K562 (cell line): ENCODE results near the gene ADAM33. TPM values are rescaled to one million over a fixed set of nuclear protein-coding genes. Genes with fewer than 3 reads are reported as not detected.

ENCODE experiments used
- CBFB ChIP-seq: sonication (generic); formaldehyde crosslinking; IDR thresholded peaks from 2 replicates; pipeline ENCODE4 v1.4.0; 2020; ENCODE audit warnings: mild to moderate bottlenecking, missing genetic modification reagents
- HDAC2 ChIP-seq: fragments of 450-650 bp; IDR thresholded peaks from 2 replicates; pipeline ENCODE4 v1.6.1; 2016; ENCODE audit warnings: mild to moderate bottlenecking
- NR1H2 ChIP-seq: sonication (generic); formaldehyde crosslinking; IDR thresholded peaks from 2 replicates; pipeline ENCODE4 v1.4.0; 2020; ENCODE audit warnings: mild to moderate bottlenecking, missing genetic modification reagents
- PHTF2 ChIP-seq: fragments of 250-450 bp; sonication (Bioruptor Pico); IDR thresholded peaks from 2 replicates; pipeline ENCODE4 v1.5.0; 2021; ENCODE audit warnings: mild to moderate bottlenecking
- SAFB ChIP-seq: fragments of 200-400 bp; formaldehyde crosslinking; IDR thresholded peaks from 2 replicates; pipeline ENCODE4 v1.6.1; 2017; ENCODE audit warnings: low read depth, low read length, borderline replicate concordance
- SIN3A ChIP-seq, 2 experiments: fragments of 150-350 bp in 1 of 2; IDR thresholded peaks; 2 replicates each; pipeline ENCODE4 v1.6.1; 2011 to 2016; ENCODE audit warnings: borderline replicate concordance in 2 of 2, low read depth in 2 of 2, low read length in 2 of 2, mild to moderate bottlenecking in 2 of 2, moderate library complexity in 2 of 2; ENCODE audit not compliant: control insufficient read depth in 1 of 2
- ZNF175 ChIP-seq: fragments of 200-800 bp; sonication (Bioruptor generic); IDR thresholded peaks from 2 replicates; pipeline ENCODE4 v1.6.1; 2016; ENCODE audit warnings: low read depth, mild to moderate bottlenecking, missing genetic modification characterization, missing compliant biosample characterization
- polyA plus RNA-seq, 8 experiments: library from polyadenylated mRNA; depleted of rRNA in 4 of 8; stranded (reverse) in 5 of 8; unstranded in 3 of 8; fragments of >200 nt; fragmentation: Nextera tagmentation in 2 of 8; fragmentation: Illumina TruSeq in 1 of 8; extraction: Ambion mirVana in 2 of 8; extraction: Trizol in 1 of 8; gene quantifications; 2 replicates each; pipeline versions ENCODE4 v1.2.1 to v1.2.3, GENCODE V29; 2011 to 2014; ENCODE audit warnings: inconsistent platforms in 1 of 8, missing spikeins in 1 of 8
- total RNA-seq, 7 experiments: library from RNA; depleted of rRNA in 6 of 7; stranded (reverse); fragments of >200 nt in 6 of 7; fragmentation: Illumina TruSeq in 2 of 7; extraction: Trizol in 2 of 7; gene quantifications; 2 replicates each; pipeline versions ENCODE4 v1.2.1 to v1.2.3, GENCODE V29; 2011 to 2021; ENCODE audit warnings: low replicate concordance in 1 of 7
- TF ChIP-seq, protein P1 (sequence below): fragments of 450-650 bp; IDR thresholded peaks from 2 replicates; pipeline ENCODE4 v1.6.1; 2016; ENCODE audit warnings: low read depth
- TF ChIP-seq, protein P2 (sequence below): sonication (generic); formaldehyde crosslinking; IDR thresholded peaks from 2 replicates; pipeline ENCODE4 v1.8.0; 2022; ENCODE audit warnings: missing genetic modification reagents, mild to moderate bottlenecking, borderline replicate concordance
- TF ChIP-seq, protein P3 (sequence below): fragments of 450-650 bp; formaldehyde crosslinking; IDR thresholded peaks from 2 replicates; pipeline ENCODE4 v1.4.0; 2022; ENCODE audit warnings: missing genetic modification characterization
- TF ChIP-seq, protein P4 (sequence below): sonication (generic); formaldehyde crosslinking; IDR thresholded peaks from 2 replicates; pipeline ENCODE4 v1.8.0; 2022; ENCODE audit warnings: missing genetic modification reagents, mild to moderate bottlenecking, moderate library complexity, borderline replicate concordance

Gene ADAM33
- total and polyA plus RNA-seq, 9 of the 15 experiments (the other 6 are each of a cell fraction or from before 2014, with no cell fraction given) = not detected

DNA sequence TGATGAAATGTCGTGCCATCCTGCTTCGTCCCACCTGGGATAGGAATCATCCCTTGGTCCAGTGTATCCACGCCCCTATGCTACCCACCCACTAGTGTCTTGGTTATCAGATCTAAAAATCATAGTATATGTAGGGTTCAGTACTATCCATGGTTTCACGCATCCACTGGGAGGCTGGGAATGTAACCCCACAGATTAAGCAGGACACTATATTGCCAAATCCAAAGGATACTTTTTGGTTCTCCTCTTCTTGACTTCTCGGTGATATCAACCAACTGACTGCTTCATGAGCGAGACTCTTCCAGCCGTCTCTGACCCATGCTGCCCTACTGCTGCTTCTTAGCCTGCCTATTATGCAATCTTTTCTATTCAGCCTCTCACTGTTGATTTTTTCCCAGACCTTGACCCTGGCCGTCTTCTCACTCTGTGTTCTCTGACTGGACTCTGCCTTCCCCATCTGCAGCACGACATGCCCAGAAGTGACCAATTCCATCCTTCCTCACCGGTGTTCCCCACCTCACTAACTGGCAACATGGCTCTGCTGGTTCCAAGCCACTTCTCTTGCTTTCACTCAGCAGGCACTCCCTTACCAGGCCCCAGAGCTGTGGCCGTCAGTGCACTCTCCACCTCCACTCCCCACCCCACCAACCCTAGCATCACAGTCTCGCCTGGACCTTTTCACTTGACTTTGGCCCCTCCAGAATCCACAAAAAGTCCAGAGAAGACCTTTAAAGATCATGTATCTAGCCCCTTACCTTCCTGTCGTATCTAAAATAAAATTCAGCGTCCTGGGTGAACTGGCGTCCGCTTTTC lies 53.1 kb downstream of the ADAM33 start (continued):
- TF ChIP-seq SIN3A (IDR thresholded peaks at IDR 0.05; ENCODE audit: borderline replicate concordance in 2 of 2, control insufficient read depth in 1 of 2, low read depth in 2 of 2, low read length in 2 of 2) (no peak), ZNF175 (CRISPR knock-in tag) (no peak), HDAC2 (no peak), SAFB (no peak), PHTF2 (no peak), CBFB (CRISPR knock-in tag) (no peak), NR1H2 (CRISPR knock-in tag) (no peak)
- TF ChIP-seq, protein P1, sequence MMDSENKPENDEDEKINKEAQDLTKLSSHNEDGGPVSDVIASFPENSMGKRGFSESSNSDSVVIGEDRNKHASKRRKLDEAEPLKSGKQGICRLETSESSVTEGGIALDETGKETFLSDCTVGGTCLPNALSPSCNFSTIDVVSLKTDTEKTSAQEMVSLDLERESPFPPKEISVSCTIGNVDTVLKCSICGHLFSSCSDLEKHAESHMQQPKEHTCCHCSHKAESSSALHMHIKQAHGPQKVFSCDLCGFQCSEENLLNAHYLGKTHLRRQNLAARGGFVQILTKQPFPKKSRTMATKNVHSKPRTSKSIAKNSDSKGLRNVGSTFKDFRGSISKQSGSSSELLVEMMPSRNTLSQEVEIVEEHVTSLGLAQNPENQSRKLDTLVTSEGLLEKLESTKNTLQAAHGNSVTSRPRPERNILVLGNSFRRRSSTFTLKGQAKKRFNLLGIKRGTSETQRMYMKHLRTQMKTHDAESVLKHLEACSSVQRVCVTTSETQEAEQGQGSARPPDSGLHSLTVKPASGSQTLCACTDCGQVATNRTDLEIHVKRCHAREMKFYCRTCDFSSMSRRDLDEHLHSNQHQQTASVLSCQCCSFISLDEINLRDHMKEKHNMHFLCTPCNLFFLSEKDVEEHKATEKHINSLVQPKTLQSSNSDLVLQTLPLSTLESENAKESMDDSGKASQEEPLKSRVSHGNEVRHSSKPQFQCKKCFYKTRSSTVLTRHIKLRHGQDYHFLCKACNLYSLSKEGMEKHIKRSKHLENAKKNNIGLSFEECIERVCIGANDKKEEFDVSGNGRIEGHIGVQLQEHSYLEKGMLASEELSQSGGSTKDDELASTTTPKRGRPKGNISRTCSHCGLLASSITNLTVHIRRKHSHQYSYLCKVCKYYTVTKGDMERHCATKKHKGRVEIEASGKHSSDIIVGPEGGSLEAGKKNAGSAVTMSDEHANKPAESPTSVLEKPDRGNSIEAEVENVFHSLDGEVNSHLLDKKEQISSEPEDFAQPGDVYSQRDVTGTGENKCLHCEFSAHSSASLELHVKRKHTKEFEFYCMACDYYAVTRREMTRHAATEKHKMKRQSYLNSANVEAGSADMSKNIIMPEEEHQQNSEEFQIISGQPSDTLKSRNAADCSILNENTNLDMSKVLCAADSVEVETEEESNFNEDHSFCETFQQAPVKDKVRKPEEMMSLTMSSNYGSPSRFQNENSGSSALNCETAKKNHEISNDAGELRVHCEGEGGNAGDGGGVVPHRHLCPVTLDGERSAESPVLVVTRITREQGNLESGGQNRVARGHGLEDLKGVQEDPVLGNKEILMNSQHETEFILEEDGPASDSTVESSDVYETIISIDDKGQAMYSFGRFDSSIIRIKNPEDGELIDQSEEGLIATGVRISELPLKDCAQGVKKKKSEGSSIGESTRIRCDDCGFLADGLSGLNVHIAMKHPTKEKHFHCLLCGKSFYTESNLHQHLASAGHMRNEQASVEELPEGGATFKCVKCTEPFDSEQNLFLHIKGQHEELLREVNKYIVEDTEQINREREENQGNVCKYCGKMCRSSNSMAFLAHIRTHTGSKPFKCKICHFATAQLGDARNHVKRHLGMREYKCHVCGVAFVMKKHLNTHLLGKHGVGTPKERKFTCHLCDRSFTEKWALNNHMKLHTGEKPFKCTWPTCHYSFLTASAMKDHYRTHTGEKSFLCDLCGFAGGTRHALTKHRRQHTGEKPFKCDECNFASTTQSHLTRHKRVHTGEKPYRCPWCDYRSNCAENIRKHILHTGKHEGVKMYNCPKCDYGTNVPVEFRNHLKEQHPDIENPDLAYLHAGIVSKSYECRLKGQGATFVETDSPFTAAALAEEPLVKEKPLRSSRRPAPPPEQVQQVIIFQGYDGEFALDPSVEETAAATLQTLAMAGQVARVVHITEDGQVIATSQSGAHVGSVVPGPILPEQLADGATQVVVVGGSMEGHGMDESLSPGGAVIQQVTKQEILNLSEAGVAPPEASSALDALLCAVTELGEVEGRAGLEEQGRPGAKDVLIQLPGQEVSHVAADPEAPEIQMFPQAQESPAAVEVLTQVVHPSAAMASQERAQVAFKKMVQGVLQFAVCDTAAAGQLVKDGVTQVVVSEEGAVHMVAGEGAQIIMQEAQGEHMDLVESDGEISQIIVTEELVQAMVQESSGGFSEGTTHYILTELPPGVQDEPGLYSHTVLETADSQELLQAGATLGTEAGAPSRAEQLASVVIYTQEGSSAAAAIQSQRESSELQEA = no peak
- TF ChIP-seq, protein P2, sequence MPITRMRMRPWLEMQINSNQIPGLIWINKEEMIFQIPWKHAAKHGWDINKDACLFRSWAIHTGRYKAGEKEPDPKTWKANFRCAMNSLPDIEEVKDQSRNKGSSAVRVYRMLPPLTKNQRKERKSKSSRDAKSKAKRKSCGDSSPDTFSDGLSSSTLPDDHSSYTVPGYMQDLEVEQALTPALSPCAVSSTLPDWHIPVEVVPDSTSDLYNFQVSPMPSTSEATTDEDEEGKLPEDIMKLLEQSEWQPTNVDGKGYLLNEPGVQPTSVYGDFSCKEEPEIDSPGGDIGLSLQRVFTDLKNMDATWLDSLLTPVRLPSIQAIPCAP (CRISPR knock-in tag) = no peak
- TF ChIP-seq, protein P3, sequence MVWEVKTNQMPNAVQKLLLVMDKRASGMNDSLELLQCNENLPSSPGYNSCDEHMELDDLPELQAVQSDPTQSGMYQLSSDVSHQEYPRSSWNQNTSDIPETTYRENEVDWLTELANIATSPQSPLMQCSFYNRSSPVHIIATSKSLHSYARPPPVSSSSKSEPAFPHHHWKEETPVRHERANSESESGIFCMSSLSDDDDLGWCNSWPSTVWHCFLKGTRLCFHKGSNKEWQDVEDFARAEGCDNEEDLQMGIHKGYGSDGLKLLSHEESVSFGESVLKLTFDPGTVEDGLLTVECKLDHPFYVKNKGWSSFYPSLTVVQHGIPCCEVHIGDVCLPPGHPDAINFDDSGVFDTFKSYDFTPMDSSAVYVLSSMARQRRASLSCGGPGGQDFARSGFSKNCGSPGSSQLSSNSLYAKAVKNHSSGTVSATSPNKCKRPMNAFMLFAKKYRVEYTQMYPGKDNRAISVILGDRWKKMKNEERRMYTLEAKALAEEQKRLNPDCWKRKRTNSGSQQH (CRISPR knock-in tag) = no peak
- TF ChIP-seq, protein P4, sequence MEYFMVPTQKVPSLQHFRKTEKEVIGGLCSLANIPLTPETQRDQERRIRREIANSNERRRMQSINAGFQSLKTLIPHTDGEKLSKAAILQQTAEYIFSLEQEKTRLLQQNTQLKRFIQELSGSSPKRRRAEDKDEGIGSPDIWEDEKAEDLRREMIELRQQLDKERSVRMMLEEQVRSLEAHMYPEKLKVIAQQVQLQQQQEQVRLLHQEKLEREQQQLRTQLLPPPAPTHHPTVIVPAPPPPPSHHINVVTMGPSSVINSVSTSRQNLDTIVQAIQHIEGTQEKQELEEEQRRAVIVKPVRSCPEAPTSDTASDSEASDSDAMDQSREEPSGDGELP (CRISPR knock-in tag) = no peak
